Stimulated activated effector memory CD8-positive, alpha-beta T cell treated with anti-CD3 and anti-CD28 coated beads, Interleukin-12 subunit alpha, Interleukin-12 subunit beta, amount 100 ng/mL, for 72 hours (primary cell): ENCODE data around the gene PARP6.
"Not testable (repeated sequence)": the region's sequence is repeated elsewhere in the genome, so short reads cannot be mapped to it uniquely, and the experiment has no call there.

Source experiments
- ATAC-seq: fragments of 150-1000 bp; cut with Tn5 transposase; 2 replicates; pipeline ENCODE4 v1.10.0; 2021
- DNase-seq, 2 donors: peaks; one replicate each; pipeline ENCODE4 v3.0.0; 2021 to 2022; ENCODE audit warnings: low spot score in 2 of 2
- H3K27ac Mint-ChIP-seq: one replicate; pipeline ENCODE4 v1.8.0; 2022; ENCODE audit warnings: mild to moderate bottlenecking, mixed read lengths
- H3K36me3 Mint-ChIP-seq: one replicate; pipeline ENCODE4 v1.8.0; 2022; ENCODE audit warnings: mild to moderate bottlenecking, mixed read lengths
- H3K4me1 Mint-ChIP-seq: one replicate; pipeline ENCODE4 v1.8.0; 2022; ENCODE audit warnings: mixed read lengths
- H3K4me3 Mint-ChIP-seq: one replicate; pipeline ENCODE4 v1.8.0; 2022; ENCODE audit warnings: mild to moderate bottlenecking, mixed read lengths
- H3K9me3 Mint-ChIP-seq: one replicate; pipeline ENCODE4 v1.8.0; 2022; ENCODE audit warnings: mixed read lengths

Gene PARP6

GRCh38 chr15:72289597-72290325 is 17.4 kb upstream of the PARP6 start:
- no peak overlapping the region for H3K27ac Mint-ChIP-seq
- no peaks in the 10 kb centered on the region for H3K9me3 Mint-ChIP-seq
- no peaks in the 10 kb centered on the region for H3K4me1 Mint-ChIP-seq
- no peaks in the 10 kb centered on the region for H3K36me3 Mint-ChIP-seq
- no peak overlapping the region for H3K4me3 Mint-ChIP-seq
- ATAC-seq, result no peak
- no peak for DNase-seq

- Mint-ChIP-seq H3K4me1 (no peaks in the 10 kb centered on the region), H3K36me3 (no peaks in the 10 kb centered on the region), H3K9me3 (no peaks in the 10 kb centered on the region), H3K4me3 (no peak overlapping the region), H3K27ac (no peak overlapping the region)
- DNase-seq (no peak), ATAC-seq (no peak)
These were observed 16.6 kb upstream of the PARP6 start for GRCh38 chr15:72288796-72289596.

GRCh38 chr15:72285927-72286516 is 13.7 kb upstream of the PARP6 start:
- H3K4me3 Mint-ChIP-seq, result no peak overlapping the region
- no peaks in the 10 kb centered on the region for H3K36me3 Mint-ChIP-seq
- H3K9me3 Mint-ChIP-seq, result no peaks in the 10 kb centered on the region
- DNase-seq (no peak), ATAC-seq (peak; percentile 47)
- no peaks in the 10 kb centered on the region for H3K4me1 Mint-ChIP-seq
- no peak overlapping the region for H3K27ac Mint-ChIP-seq

- DNase-seq, result no peak
- no peaks in the 10 kb centered on the region for H3K36me3 Mint-ChIP-seq
- no peaks in the 10 kb centered on the region for H3K9me3 Mint-ChIP-seq
- H3K27ac Mint-ChIP-seq, result peak overlapping the region; percentile 4
- no peak for ATAC-seq
- no peaks in the 10 kb centered on the region for H3K4me1 Mint-ChIP-seq
- H3K4me3 Mint-ChIP-seq, result no peak overlapping the region
These were observed 13.0 kb upstream of the PARP6 start for GRCh38 chr15:72285402-72285801.

GRCh38 chr15:72284781-72285180 is 12.4 kb upstream of the PARP6 start:
- H3K36me3 Mint-ChIP-seq, result no peaks in the 10 kb centered on the region
- ATAC-seq (no peak), DNase-seq (no peak)
- H3K4me3 Mint-ChIP-seq, result no peak overlapping the region
- H3K27ac Mint-ChIP-seq, result peak overlapping the region; percentile 4
- no peaks in the 10 kb centered on the region for H3K9me3 Mint-ChIP-seq
- H3K4me1 Mint-ChIP-seq, result no peaks in the 10 kb centered on the region

- H3K4me1 Mint-ChIP-seq, result no peaks in the 10 kb centered on the region
- no peak overlapping the region for H3K4me3 Mint-ChIP-seq
- H3K9me3 Mint-ChIP-seq, result no peaks in the 10 kb centered on the region
- H3K27ac Mint-ChIP-seq, result no peak overlapping the region
- DNase-seq (no peak), ATAC-seq (peak; percentile 44)
- H3K36me3 Mint-ChIP-seq, result no peaks in the 10 kb centered on the region
These were observed 9.4 kb upstream of the PARP6 start for GRCh38 chr15:72281713-72282112.

GRCh38 chr15:72280751-72281150 is 8.4 kb upstream of the PARP6 start:
- H3K4me1 Mint-ChIP-seq, result no peaks in the 10 kb centered on the region
- no peak overlapping the region for H3K4me3 Mint-ChIP-seq
- no peak overlapping the region for H3K27ac Mint-ChIP-seq
- no peaks in the 10 kb centered on the region for H3K9me3 Mint-ChIP-seq
- no peaks in the 10 kb centered on the region for H3K36me3 Mint-ChIP-seq
- no peak for ATAC-seq
- no peak for DNase-seq

- Mint-ChIP-seq H3K27ac (no peak overlapping the region), H3K4me1 (peaks cover 6% of the 10 kb centered on the region), H3K36me3 (no peaks in the 10 kb centered on the region), H3K9me3 (no peaks in the 10 kb centered on the region), H3K4me3 (no peak overlapping the region)
- no peak for DNase-seq
- no peak for ATAC-seq
These were observed 6.4 kb upstream of the PARP6 start for GRCh38 chr15:72278737-72279136.

- ATAC-seq (no peak), DNase-seq (no peak)
- Mint-ChIP-seq H3K36me3 (peaks cover 7% of the 10 kb centered on the region), H3K4me1 (peaks cover 23% of the 10 kb centered on the region), H3K27ac (no peak overlapping the region), H3K4me3 (no peak overlapping the region), H3K9me3 (no peaks in the 10 kb centered on the region)
These were observed 4.0 kb upstream of the PARP6 start for GRCh38 chr15:72276326-72276700.

GRCh38 chr15:72275635-72276325 is 3.4 kb upstream of the PARP6 start:
- not testable (repeated sequence) for H3K9me3 Mint-ChIP-seq, H3K36me3 Mint-ChIP-seq, DNase-seq, H3K4me3 Mint-ChIP-seq, H3K27ac Mint-ChIP-seq, ATAC-seq
- peaks cover 28% of the 10 kb centered on the region for H3K4me1 Mint-ChIP-seq

GRCh38 chr15:72272997-72273352 is 621 bp upstream of the PARP6 start:
- ATAC-seq, result peak; percentile 2

GRCh38 chr15:72271895-72272212 is 500 bp downstream of the PARP6 start:
- Mint-ChIP-seq H3K36me3 (peaks cover 48% of the 10 kb centered on the region), H3K27ac (peak overlapping the region; percentile 53)

More at GRCh38 chr15:72272997-72273352, 621 bp upstream of the PARP6 start:
- peak overlapping the region; percentile 81 for H3K4me3 Mint-ChIP-seq
- DNase-seq, result no peak
- peaks cover 37% of the 10 kb centered on the region for H3K36me3 Mint-ChIP-seq
- no peaks in the 10 kb centered on the region for H3K9me3 Mint-ChIP-seq
- H3K27ac Mint-ChIP-seq, result peak overlapping the region; percentile 53
- peaks cover 45% of the 10 kb centered on the region for H3K4me1 Mint-ChIP-seq

GRCh38 chr15:72271221-72271620 is 1.1 kb downstream of the PARP6 start:
- no peak for ATAC-seq
- peak overlapping the region; percentile 53 for H3K27ac Mint-ChIP-seq
- no peak for DNase-seq

More at GRCh38 chr15:72271895-72272212, 500 bp downstream of the PARP6 start:
- H3K9me3 Mint-ChIP-seq, result no peaks in the 10 kb centered on the region
- DNase-seq, result no peak
- peak; percentile 31 for ATAC-seq
- H3K4me3 Mint-ChIP-seq, result peak overlapping the region; percentile 81
- H3K4me1 Mint-ChIP-seq, result peaks cover 45% of the 10 kb centered on the region

GRCh38 chr15:72269739-72270138 is 2.6 kb downstream of the PARP6 start:
- H3K27ac Mint-ChIP-seq, result no peak overlapping the region
- H3K9me3 Mint-ChIP-seq, result no peaks in the 10 kb centered on the region
- H3K4me1 Mint-ChIP-seq, result peaks cover 45% of the 10 kb centered on the region
- DNase-seq, result no peak
- no peak for ATAC-seq
- H3K4me3 Mint-ChIP-seq, result no peak overlapping the region
- peaks cover 69% of the 10 kb centered on the region for H3K36me3 Mint-ChIP-seq

More at GRCh38 chr15:72271221-72271620, 1.1 kb downstream of the PARP6 start:
- peaks cover 54% of the 10 kb centered on the region for H3K36me3 Mint-ChIP-seq
- H3K4me1 Mint-ChIP-seq, result peaks cover 45% of the 10 kb centered on the region
- H3K9me3 Mint-ChIP-seq, result no peaks in the 10 kb centered on the region
- peak overlapping the region; percentile 81 for H3K4me3 Mint-ChIP-seq

GRCh38 chr15:72265031-72265430 is 7.3 kb downstream of the PARP6 start:
- H3K27ac Mint-ChIP-seq, result no peak overlapping the region
- ATAC-seq (no peak), DNase-seq (no peak)
- no peaks in the 10 kb centered on the region for H3K9me3 Mint-ChIP-seq
- no peak overlapping the region for H3K4me3 Mint-ChIP-seq
- peaks cover 100% of the 10 kb centered on the region for H3K36me3 Mint-ChIP-seq
- peaks cover 15% of the 10 kb centered on the region for H3K4me1 Mint-ChIP-seq
